HG03108 (cell line): ENCODE measurements around the gene ANXA4.

Experiments used
- ATAC-seq: cut with Tn5 transposase; IDR thresholded peaks from one replicate; pipeline ENCODE4 v1.9.1; 2021; ENCODE audit warnings: moderate library complexity; ENCODE audit not compliant: unreplicated experiment

ANXA4 gene

DNA sequence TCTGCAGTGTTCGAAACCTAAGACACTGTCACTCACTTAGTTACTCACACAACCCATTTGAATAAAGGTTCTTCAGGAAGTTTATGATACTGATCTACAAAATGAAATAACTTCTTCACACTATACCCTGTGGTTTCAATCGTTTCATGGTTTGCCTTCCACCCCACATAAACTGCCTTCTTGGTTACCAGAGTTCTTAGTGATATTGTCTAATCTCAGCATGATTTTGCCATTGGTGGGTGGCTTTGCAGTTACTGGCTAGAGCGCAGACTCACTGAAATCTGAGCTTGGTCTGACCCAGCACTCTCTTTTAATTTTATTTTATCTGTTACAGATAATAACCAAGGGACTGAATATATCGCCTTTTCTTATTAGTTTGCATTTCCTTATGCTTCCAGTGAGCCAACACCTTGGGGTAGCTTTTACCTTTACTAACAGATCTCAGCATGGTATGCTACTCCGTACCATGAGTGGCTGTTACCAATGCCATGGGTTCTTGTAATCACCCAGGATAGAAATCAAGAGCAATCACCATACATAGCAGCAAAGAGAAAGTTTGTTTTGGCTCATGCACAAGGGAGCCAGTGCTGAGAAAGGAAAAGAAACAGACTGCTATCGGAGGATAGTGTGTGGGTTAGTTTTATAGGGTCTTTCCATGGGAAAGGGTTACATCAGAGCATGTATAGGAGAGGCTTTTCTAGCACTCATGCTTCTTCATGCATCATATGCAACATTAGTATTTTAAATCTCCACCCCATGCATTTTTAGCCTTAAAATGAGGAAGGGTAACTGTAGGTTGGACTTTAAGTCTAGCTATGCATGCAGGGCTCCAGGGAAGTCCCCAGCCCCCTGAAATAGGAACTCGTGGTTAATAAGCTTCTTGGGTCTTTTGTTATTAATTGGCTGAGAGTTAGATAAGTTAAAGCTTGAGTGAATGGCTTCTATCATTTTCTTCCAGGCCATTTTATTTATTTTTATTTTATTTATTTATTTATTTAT lies 33.3 kb downstream of the ANXA4 start:
- peak; percentile 35 for ATAC-seq

DNA sequence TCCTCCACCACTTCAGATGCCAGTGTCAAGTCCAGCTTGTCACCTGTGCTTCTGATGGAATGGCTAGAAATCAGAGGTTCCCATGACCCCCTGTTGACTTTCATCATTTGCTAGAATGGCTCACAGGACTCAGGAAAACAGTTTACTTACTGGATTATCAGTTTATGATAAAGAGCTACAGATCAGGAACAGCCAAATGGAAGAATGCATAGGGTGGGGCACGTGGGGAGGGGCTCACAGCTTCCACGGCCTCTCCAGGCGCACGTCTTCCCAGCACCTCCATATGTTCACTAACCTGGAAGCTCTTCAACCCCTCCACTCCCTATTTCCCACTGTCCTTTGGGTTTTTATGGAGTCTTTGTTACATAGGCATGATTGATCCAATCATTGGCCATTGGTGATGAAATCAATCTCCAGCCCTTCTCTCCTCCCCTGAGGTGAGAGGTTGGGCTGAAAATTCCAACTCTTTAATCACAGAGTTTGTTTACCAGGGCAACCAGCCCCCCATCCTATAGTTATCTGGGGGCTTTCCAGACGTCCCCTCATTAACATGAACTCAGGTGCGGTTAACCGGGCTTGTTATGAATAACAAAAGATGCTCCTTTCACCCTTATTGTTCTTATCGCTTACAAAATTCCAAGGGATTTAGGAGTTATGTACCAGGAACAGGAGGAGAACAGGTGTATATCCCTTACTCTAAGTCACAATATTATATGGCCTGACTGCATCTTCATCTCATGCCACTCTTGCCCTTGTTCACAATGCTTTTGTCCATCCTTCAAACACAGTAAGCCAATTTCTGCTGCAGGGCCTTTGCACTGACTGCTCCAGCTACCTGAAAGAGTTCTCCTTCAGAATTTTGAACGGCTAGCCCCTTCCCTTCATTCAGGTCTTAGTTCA lies 35.2 kb downstream of the ANXA4 start:
- ATAC-seq, result no peak

DNA sequence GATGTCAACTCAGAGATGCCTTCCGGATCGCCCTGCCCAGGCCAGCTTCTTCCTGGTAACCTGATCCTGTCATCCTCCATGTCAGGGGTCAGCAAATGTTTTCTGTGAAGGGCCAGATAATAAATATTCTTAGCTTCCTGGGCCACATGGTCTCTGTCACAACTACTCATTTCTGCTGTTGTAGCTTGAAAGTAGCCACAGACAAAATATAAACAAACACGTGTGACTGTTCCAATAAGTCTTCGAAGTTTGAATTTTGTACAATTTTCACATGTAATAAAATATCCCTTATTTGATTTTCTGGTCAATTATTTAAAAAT lies 35.8 kb downstream of the ANXA4 start:
- no peak for ATAC-seq

DNA sequence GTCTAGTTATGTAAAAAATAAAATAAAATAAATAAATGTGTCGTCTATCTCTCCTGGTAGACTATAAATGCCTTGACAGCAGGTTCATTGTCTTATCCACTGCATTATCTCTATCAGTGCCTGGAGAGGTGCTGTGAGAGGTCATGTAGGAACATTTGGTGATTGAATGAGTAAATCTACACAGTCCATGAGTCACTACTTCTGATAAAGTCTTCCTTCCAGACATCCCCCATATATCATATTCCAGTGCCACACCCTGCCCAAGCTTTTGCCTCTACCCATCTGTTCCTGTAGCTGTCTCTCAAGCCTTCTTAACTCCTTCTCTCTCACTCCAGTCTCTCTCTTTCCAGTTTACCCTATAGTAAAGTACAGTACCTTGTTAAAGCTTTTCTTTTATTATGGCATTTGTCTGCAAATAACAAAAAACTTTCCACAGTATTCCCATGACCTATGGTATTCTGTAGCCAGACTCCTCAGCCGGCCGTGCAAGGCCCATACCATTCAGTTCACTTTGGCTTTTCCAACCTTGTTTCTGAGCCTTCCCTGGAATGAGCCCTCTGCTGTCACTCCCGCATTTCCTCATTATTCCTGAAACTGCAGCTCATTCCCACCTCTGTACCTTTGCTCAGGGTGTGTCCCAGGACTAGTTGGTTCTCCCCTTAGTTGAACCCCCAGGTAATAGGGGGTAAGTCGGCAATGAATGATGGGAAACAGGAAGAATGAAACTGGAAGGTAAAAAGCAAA lies 37.5 kb downstream of the ANXA4 start:
- no peak for ATAC-seq

DNA sequence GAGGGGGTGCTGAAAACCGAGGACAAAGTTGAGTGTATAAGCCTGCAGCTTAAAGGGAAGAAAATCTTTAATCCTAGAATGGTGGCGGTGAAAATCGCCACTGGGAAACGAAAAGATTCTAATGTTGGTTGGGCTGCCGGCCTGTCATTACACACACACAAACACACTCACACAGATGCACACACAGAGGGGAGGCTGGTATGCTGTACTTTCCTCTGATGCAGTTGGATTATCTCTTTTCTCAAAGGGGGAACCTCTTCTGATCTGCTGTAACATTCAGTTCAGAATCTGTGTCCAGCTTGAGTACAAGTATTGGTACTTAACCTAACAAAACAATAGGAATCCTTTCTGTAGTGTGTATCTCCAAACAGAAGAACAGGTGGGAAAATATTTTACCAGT lies 39.0 kb downstream of the ANXA4 start:
- no peak for ATAC-seq

DNA sequence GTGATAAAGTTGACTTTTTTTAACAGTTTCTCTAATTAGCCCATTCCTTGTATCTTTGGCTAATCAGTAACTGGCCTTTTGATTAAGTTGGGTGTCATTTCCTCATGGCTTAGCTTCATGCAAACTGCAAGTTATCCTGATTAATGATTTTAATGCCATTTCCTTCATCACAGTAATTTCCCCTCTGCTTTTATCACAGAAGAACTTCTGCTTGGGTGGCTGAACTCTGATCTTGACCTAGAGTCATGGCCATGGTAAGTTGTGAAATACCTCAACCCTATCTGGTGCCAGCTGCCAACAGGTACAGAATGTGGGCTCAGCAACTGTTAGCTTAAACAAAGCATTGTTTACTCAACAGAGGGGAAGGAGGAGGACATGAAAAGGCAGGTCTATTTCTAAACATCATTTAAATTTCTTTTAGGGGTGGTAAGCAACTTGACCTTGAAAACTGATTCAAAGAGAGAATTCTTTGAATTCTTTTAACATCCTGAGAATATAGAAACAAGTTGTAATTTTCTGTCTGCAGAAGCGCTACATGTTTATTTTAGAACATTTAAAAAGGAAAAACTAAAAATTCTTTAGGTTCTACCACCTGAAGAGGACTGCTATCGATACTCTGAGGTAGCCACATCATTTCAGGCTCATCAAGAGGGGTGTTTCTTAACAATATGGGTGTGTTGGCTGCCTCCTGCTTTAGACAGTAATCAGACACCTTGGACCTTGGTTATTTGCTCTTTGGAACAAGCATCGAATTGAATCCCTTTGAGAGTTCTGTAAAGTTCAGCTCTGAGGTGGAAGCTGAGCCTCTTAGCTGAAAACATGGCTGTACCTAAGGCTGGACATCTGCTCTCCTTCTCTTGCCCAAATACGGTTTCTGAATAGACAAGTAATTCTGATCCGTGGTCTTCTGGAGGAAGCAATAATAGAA lies 39.7 kb downstream of the ANXA4 start:
- no peak for ATAC-seq

DNA sequence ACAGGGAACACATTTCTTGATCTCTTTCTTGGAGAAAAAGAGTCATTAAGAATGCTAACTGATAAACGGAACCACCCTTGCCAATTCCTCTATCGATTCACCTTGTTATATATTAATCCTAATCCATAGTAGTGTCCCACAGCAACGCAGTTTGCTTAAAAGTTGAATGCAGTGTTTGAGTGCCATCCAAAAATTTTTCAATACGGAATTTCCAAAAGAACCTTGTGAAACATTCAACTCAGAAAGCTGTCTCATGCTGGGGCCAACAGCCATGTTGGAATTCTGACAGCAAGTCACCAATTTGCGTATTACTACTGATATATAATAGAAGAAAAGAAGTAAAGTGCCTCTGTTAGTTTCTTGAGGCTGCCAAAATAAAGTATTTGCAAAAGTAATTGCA lies 42.3 kb downstream of the ANXA4 start:
- ATAC-seq, result no peak

DNA sequence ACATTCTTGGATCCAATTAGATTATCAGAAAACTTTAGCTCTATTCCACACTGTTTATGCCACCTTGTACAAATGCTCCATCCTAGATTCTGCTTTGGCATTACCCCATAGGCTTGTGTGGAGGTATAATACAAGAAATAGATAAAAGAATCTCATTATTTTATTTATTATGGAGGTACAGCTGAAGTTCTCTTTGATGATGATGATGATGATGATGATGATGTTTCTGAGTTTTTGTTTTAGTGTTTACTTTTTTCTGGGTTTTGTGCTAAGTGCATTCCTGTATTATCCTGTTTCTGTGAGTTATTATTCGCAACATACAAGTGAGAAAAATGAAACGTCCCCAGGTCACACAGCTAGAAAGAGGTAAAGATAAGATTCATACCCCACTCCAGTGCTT lies 43.4 kb downstream of the ANXA4 start:
- no peak for ATAC-seq

DNA sequence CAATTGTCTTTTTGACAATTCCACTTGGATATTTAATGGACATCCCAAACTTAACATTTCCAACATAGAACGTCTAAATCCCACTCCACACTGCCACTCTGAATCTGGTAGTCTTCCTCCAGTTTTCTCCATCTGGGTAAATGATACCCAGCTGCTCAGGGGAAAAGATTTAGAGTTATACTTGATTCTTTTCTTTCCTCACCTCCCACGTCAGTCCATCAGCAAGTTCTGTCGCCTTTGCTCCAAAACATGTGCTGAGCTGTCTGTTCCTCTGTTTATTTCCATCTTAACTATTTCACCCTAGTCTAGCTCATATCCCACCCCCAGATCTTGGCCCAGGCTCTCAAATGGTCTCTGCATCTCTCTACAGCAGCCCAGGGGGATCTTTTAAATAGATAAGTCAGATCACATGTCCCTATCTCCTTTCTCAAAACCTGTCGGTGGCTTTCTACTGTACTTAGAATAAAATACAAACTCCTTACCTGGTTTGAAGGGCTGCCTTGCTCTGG lies 44.2 kb downstream of the ANXA4 start:
- no peak for ATAC-seq

DNA sequence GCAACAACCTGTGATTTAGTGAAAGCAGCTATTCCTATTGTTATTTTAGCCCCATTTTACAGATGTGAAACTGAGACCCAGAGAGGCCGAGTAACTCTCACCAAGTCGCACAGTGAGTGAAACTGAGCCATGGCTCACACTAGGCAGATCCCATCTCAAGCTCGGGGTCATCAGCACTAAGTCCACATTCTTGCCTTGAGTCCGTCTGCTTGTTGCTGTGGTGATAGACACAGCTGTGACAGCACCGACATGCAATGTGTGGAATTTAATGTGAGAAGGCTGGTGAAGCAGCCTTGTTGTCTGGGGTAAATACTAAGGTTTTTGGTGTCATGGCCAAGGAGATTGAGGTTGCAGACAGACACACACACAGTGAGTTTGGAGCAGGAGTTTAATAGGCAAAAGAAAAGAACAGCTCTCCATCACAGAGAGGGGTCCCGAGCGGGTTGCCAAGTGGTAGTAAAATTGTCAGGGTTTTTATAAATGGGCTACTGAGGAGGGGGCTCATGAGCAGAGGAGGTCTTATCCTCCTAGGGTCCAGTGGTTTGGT lies 47.3 kb downstream of the ANXA4 start:
- ATAC-seq, result no peak

DNA sequence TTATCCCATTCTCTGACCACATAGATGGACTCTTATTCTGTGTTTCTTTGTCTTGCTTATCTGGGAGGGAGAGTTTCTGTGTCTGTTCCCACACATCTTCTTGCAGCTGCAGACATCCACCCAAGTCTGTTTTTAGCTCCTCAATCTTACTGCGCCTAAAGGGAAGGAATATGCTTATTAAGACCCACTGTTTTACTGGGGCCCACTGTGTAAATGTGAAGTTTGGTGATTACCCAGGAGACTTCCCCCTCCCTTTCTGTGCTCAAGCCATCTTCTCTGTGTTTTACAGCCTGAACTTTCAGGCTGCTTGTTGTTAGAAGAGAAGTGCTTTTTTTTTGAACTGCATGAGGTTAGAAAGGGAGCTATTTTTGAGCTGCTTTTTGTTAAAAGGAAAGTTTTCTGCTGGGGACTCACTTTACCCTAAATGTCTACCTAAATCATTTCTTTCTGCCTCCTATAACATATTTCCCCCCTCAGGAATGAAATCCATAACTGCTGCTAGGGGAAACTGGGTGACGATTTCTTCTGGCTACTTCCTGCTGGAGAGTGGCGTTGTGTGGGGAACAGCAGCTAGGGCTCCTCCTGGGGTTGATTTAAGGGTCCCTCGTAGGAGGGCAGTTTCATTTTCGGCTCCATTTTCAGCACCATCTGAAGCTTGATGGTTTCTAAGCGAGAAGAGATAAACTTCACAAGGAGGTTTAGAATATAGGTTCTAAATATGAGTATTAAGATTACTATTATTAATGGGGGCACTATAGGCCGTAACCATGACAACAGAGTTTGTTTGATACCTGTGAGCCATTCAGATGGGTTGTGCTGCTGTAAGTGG lies 48.1 kb downstream of the ANXA4 start:
- no peak for ATAC-seq

DNA sequence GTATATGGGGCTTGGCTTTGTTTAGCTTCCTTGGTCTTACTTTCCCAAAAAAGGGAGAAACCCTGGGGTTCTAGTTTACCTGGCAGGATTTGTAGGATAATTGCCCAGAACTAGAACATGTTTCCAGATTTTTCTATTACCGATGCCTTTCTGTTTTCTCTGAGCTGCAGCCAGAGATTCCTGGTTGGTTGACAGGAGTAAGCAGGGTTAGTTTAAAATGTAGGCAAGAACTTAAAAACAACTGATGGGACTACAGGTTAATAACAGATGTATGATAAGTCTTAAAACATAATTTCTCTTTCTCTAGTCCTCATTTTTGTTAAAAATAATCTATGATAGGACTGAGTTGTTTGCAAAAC lies 48.6 kb downstream of the ANXA4 start:
- ATAC-seq, result no peak

DNA sequence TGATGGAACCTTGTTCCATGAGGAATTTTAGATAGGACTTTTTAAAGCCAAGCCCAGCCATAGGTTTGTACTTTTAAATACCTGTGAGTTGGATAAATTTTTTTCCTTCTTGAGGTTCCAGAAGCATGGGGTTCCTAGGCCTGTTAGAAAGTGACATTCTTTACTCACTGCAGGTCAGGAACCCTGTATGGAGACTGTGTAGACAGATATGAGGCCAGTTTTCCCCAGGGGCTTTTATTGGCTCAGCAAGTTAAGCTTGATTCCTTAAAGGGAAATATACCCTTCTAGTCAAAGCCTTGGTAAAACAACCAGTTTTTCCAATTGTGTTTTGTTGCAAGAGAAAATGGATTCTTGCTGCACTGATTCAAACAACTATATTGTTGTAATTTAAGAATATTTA lies 49.1 kb downstream of the ANXA4 start:
- no peak for ATAC-seq

DNA sequence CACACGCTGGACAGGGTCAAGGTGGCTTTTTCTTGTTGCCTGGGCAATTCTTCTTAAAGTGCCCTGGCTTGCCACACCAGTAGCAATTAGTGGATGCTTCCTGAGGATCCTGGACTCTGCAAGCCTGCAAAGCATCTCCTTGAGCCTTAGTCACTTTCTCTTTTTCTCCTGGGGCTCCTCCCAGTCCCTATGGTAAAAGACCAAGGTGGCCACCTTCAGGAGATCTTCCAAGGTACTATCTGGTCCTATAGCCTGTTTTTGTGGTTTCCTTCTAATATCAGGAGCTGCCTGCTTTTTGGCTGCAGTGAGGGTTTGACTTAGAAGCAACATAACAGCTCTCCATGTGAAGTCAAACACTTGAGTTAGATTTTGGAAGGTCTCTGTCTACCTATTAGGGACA lies 54.2 kb downstream of the ANXA4 start:
- no peak for ATAC-seq

DNA sequence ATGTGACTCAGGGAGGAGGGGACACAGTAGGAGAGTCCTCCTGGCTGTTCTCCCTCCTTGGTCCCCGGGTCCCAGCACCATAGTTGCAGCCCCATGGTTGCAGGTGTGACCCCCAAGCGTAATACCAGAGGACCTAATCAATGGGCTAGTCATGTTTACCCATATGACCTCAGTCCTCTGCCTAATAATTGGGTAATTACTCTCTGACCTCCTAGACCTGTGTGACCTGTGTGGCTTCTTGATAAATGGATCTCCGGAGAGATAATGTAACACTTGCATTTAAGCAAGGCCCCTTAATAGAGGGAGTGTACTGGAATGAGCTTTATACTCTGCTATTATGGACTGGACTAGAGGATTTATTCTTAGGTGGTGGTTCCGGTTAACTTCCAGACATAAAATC lies 55.3 kb downstream of the ANXA4 start:
- ATAC-seq, result no peak

DNA sequence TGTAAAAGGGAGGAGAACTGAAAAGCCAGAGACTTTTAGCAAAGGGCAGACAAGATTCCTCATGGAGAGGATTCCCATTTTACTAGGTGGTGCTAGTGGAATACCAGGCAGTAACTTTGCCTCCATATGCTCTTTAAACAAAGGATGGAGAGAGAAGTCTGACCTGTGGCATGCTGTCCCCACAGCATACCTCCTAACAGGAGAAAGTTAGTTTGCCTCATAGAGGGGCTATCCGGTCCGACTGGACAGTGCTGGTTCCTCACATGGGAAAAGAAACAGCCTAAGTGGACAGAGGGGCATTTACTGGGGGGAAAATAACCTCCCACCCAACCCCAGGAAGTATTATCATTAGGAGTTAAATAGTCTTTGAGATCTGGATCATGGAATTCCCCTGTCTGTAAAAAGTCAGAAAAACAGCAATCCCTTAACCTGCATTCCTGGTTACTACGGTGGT lies 55.9 kb downstream of the ANXA4 start:
- ATAC-seq, result no peak

DNA sequence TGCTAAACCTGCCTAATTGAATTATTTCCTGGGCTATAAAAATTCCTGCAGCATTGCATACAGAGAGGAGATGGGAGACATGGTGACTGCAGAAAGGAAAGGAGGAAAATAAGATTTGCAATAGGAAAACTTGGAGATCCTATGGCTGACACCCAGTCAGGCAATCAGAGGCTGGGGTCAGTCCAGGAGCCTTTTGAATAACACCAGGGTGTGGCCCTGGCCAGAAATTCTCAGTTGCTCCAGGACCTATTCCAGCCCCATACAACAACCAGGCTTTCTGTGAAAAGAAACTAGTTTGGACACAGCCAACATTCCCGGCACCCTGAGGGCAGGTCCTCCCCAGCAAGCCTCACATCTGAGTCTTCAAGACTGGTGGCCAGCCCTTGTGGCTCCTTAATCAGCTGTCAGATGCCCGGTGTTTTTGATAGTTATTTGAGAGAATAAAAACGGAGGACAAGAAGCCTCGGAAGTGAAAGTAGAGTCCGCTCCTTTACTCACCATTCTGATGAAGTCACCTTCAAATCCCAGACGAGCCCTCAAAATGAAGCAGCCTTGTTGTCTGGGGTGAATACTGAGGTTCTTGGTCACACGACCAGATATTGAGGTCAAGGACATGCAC lies 56.5 kb downstream of the ANXA4 start:
- ATAC-seq, result peak; percentile 10

DNA sequence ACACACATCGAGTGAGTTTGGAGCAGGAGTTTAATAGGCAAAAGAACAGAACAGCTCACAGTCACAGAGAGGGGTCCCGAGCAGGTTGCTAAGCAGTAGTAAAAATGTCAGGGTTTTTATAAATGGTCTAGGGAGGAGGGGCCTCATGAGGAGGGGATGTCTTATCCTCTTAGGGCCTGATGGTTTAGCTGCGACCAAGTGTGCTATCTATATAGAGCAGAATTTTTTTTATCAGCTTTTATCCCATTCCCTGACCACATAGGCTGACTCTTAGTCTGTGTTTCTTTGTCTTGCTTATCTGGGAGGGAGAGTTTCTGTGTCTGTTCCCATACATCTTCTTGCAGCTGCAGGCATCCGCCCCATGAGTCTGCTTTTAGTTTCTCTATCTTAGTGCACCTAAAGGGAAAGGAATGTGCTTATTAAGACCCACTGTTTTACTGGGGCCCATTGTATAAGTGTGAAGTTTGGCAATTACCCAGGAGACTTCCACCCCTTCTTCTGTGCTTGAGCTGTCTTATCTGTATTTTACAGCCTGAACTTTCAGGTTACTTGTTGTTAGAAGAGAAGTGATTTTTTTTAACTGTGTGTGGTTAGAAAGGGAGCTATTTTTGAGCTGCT lies 57.1 kb downstream of the ANXA4 start:
- ATAC-seq, result peak; percentile 29
